OCI-LY3 (cell line): ENCODE measurements around the gene TBC1D5.

ENCODE experiments used
- H2AFZ ChIP-seq: fragments of 200-600, 300-600 bp; shearing (Covaris generic); 2 replicates; pipeline ENCODE4 v1.6.0; 2014; ENCODE audit warnings: antibody characterized with exemption, low read depth, low read length
- H3K27ac ChIP-seq: fragments of 200-600, 300-600 bp; sonication (generic); 2 replicates; pipeline ENCODE4 v1.5.1; 2014; ENCODE audit warnings: mild to moderate bottlenecking, low read length, moderate library complexity, mixed read lengths
- H3K27me3 ChIP-seq: fragments of 200-600, 300-600 bp; sonication (generic); 2 replicates; pipeline ENCODE4 v1.6.1; 2014; ENCODE audit warnings: low read depth, low read length, mixed read lengths
- H3K36me3 ChIP-seq: fragments of 200-600, 300-600 bp; sonication (generic); replicated peaks from 2 replicates; pipeline ENCODE3; 2014; ENCODE audit warnings: low read depth, low read length, mixed read lengths
- H3K4me1 ChIP-seq: fragments of 300-600, 200-600 bp; sonication (generic); 2 replicates; pipeline ENCODE4 v1.6.1; 2014; ENCODE audit warnings: low read length, mixed read lengths
- H3K4me2 ChIP-seq: fragments of 200-600, 300-600 bp; sonication (generic); 2 replicates; pipeline ENCODE4 v1.6.1; 2014; ENCODE audit warnings: low read length, mixed read lengths
- H3K4me3 ChIP-seq: fragments of 300-600, 200-600 bp; sonication (generic); 2 replicates; pipeline ENCODE4 v1.5.1; 2014; ENCODE audit warnings: antibody characterized with exemption, mild to moderate bottlenecking, low read length, moderate library complexity
- H3K79me2 ChIP-seq: fragments of 300-600, 200-600 bp; shearing (Covaris generic); 2 replicates; pipeline ENCODE4 v1.6.1; 2014; ENCODE audit warnings: mild to moderate bottlenecking, low read length, mixed read lengths
- H3K9ac ChIP-seq: fragments of 300-600, 200-600 bp; shearing (Covaris generic); 2 replicates; pipeline ENCODE4 v1.6.0; 2014; ENCODE audit warnings: mild to moderate bottlenecking, low read length, moderate library complexity
- H3K9me3 ChIP-seq: fragments of 200-600, 300-600 bp; shearing (Covaris generic); 2 replicates; pipeline ENCODE4 v1.6.1; 2014; ENCODE audit warnings: low read length, mixed read lengths; ENCODE audit not compliant: insufficient read depth
- H4K20me1 ChIP-seq: fragments of 200-600, 300-600 bp; sonication (generic); 2 replicates; pipeline ENCODE4 v1.6.1; 2016; ENCODE audit warnings: low read length, mixed read lengths; ENCODE audit not compliant: insufficient read depth
- EZH2phosphoT487 ChIP-seq: fragments of 200-600 bp; shearing (Covaris generic); IDR thresholded peaks from 2 replicates; pipeline ENCODE4 v1.6.1; 2018; ENCODE audit warnings: antibody characterized with exemption, mixed run types, low read depth
- TF ChIP-seq, protein P1 (sequence below): fragments of 200-600, 300-600 bp; sonication (generic); IDR thresholded peaks from 2 replicates; pipeline ENCODE4 v1.5.1; 2014; ENCODE audit warnings: antibody characterized with exemption, low read length, low read depth

The TBC1D5 gene

DNA sequence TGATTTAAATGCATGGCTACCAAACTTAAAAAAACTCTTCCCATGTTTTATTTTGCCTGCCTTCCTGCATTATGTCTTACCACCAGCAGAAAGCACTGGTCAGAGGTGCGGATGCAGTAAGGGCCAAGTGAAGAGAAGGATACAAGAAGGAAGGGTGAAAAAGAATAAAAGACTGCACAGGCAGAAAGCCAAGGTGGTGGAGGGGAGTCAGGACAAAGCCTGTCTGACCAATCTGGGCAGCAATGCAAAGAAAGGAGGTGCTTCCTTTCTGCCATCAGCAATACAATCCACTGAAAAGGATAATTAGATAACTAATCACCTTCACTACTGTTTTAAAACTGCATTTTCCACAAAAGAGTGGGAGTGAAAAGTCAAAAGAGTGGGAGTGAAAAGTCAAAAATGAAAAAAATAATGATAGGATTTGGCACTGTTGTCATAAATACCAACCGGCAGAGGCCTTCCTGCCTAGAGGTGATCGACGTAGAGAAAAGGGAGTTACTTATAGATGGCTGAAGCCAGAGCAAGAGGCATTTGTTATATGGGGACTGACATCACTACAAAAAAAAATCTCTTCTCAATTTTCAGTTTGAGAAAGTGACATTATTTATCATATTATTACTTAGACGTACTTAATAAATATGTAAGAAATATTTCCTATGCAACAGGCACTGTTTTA lies 385.3 kb downstream of the TBC1D5 start:
- Histone ChIP-seq H3K4me3 (no peak overlapping the region), H3K36me3 (no peaks in the 10 kb centered on the region), H3K79me2 (no peaks in the 10 kb centered on the region), H3K27me3 (no peaks in the 10 kb centered on the region), H3K4me2 (no peak overlapping the region), H3K9ac (no peak overlapping the region), H3K9me3 (no peaks in the 10 kb centered on the region), H3K27ac (no peak overlapping the region), H2AFZ (no peak overlapping the region), H3K4me1 (no peaks in the 10 kb centered on the region), H4K20me1 (no peaks in the 10 kb centered on the region)
- no peak for TF ChIP-seq EZH2phosphoT487
- TF ChIP-seq, protein P1, sequence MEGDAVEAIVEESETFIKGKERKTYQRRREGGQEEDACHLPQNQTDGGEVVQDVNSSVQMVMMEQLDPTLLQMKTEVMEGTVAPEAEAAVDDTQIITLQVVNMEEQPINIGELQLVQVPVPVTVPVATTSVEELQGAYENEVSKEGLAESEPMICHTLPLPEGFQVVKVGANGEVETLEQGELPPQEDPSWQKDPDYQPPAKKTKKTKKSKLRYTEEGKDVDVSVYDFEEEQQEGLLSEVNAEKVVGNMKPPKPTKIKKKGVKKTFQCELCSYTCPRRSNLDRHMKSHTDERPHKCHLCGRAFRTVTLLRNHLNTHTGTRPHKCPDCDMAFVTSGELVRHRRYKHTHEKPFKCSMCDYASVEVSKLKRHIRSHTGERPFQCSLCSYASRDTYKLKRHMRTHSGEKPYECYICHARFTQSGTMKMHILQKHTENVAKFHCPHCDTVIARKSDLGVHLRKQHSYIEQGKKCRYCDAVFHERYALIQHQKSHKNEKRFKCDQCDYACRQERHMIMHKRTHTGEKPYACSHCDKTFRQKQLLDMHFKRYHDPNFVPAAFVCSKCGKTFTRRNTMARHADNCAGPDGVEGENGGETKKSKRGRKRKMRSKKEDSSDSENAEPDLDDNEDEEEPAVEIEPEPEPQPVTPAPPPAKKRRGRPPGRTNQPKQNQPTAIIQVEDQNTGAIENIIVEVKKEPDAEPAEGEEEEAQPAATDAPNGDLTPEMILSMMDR, result no peak

DNA sequence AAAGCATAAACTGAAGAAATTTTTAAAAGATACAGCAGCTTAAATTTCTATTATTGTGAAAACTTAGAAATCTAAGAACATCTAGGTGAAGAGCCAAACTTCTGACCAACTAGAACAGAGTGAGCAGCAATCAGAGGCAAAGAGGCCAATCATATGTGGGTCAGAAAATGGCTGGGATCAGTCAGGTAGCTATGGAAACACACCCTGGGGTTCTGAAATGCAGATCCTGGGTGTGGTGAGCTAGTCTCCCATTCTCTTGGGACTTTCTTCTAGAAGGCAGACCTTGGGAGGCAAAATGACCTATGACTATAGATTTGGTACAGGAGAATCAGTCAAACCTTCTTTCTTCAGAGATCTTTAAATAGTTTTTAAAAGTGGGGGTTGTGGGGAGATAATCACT lies 385.8 kb downstream of the TBC1D5 start:
- no peaks in the 10 kb centered on the region for H3K27me3 ChIP-seq
- H3K27ac ChIP-seq, result no peak overlapping the region
- TF ChIP-seq, protein P1, result no peak
- TF ChIP-seq EZH2phosphoT487, result no peak
- H2AFZ ChIP-seq, result no peak overlapping the region
- H3K79me2 ChIP-seq, result no peaks in the 10 kb centered on the region
- H3K4me1 ChIP-seq, result no peaks in the 10 kb centered on the region
- H4K20me1 ChIP-seq, result no peaks in the 10 kb centered on the region
- H3K9ac ChIP-seq, result no peak overlapping the region
- no peak overlapping the region for H3K4me3 ChIP-seq
- H3K36me3 ChIP-seq, result no peaks in the 10 kb centered on the region
- H3K9me3 ChIP-seq, result no peaks in the 10 kb centered on the region
- H3K4me2 ChIP-seq, result no peak overlapping the region

DNA sequence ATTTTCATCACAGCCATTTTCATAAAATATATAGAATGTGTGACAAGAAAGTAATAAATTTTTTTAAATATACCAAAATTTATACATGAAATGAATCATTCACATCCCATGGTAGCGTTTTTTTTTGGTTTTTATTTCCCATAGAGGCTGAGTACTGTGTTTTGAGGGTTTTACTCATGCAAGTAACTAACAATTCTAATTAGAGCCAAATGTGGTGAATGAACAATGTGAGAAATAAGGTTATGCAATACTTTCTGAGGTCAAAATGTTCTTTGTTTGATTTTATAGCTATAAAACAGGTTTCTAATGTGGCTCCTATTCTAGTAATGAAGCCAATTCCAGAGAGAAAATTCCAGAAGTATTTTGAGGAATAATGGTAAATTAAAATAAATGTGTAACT lies 386.8 kb downstream of the TBC1D5 start:
- H3K9ac ChIP-seq, result no peak overlapping the region
- H3K4me1 ChIP-seq, result no peaks in the 10 kb centered on the region
- H3K9me3 ChIP-seq, result no peaks in the 10 kb centered on the region
- H3K27me3 ChIP-seq, result no peaks in the 10 kb centered on the region
- H3K36me3 ChIP-seq, result no peaks in the 10 kb centered on the region
- no peak overlapping the region for H2AFZ ChIP-seq
- no peak for TF ChIP-seq EZH2phosphoT487
- TF ChIP-seq, protein P1, result no peak
- no peak overlapping the region for H3K4me3 ChIP-seq
- H3K79me2 ChIP-seq, result no peaks in the 10 kb centered on the region
- no peak overlapping the region for H3K27ac ChIP-seq
- H4K20me1 ChIP-seq, result no peaks in the 10 kb centered on the region
- no peak overlapping the region for H3K4me2 ChIP-seq

DNA sequence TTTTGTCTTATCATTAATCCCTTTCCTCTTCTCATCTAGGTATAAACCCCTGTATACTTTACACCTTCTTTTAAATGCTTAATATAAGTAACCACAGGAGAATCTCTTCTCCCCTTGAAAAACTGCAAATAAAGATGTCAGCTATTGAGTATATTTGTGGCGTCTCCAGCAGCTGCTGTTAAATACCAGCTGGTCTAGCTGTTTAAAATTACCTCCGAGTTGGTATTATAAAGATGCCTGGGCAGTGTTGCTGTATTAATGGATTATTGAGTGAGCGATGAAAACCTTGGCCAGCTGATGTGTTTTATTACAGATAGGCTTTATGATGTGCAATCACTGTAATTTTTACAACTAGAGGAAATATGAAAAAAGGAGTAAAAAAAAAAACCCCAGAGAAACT lies 388.1 kb downstream of the TBC1D5 start:
- Histone ChIP-seq H3K9ac (no peak overlapping the region), H3K79me2 (no peaks in the 10 kb centered on the region), H3K4me3 (no peak overlapping the region), H3K36me3 (no peaks in the 10 kb centered on the region), H3K27me3 (no peaks in the 10 kb centered on the region), H3K4me2 (no peak overlapping the region), H2AFZ (no peak overlapping the region), H3K4me1 (no peaks in the 10 kb centered on the region), H4K20me1 (no peaks in the 10 kb centered on the region), H3K27ac (no peak overlapping the region), H3K9me3 (no peaks in the 10 kb centered on the region)
- TF ChIP-seq, protein P1, result no peak
- TF ChIP-seq EZH2phosphoT487, result no peak
